Karpas-422 (cell line): ENCODE data around the gene ITPKC. TPM values are rescaled to one million over a fixed set of nuclear protein-coding genes. Genes with fewer than 3 reads are reported as not detected.

Experiments
- DNase-seq: peaks from one replicate; pipeline ENCODE4 v3.0.0-alpha.2; 2015
- H2AFZ ChIP-seq: fragments of 200-600 bp; sonication (generic); 2 replicates; pipeline ENCODE4 v1.6.1; 2014; ENCODE audit warnings: antibody characterized with exemption, low read length, mixed read lengths
- H3K27ac ChIP-seq: fragments of 200-600 bp; sonication (generic); 2 replicates; pipeline ENCODE4 v1.5.1; 2014; ENCODE audit warnings: mild to moderate bottlenecking, low read length, moderate library complexity
- H3K27me3 ChIP-seq: fragments of 200-600 bp; sonication (generic); 2 replicates; pipeline ENCODE4 v1.6.1; 2014; ENCODE audit warnings: low read length, mixed read lengths
- H3K36me3 ChIP-seq: fragments of 200-600 bp; sonication (generic); 2 replicates; pipeline ENCODE4 v1.6.1; 2014; ENCODE audit warnings: low read length, mixed read lengths; ENCODE audit not compliant: insufficient read depth
- H3K4me1 ChIP-seq: fragments of 200-600 bp; sonication (generic); 2 replicates; pipeline ENCODE4 v1.6.1; 2014; ENCODE audit warnings: mild to moderate bottlenecking, low read length, mixed read lengths
- H3K4me2 ChIP-seq: fragments of 200-600 bp; sonication (generic); 2 replicates; pipeline ENCODE4 v1.6.1; 2014; ENCODE audit warnings: low read length, low read depth, mild to moderate bottlenecking; ENCODE audit not compliant: poor library complexity, severe bottlenecking
- H3K4me3 ChIP-seq: fragments of 200-600 bp; sonication (generic); 2 replicates; pipeline ENCODE4 v1.5.1; 2014; ENCODE audit warnings: mild to moderate bottlenecking, antibody characterized with exemption, low read length, mixed read lengths
- H3K79me2 ChIP-seq: fragments of 200-600 bp; sonication (generic); 2 replicates; pipeline ENCODE4 v1.6.1; 2014; ENCODE audit warnings: mild to moderate bottlenecking, low read length, mixed read lengths
- H3K9ac ChIP-seq: fragments of 200-600 bp; sonication (generic); 2 replicates; pipeline ENCODE4 v1.6.0; 2014; ENCODE audit warnings: low read length
- H3K9me2 ChIP-seq: fragments of 200-600 bp; sonication (generic), shearing (Covaris generic); replicated peaks from 2 replicates; pipeline ENCODE4 v1.6.0; 2014; ENCODE audit warnings: mild to moderate bottlenecking, low read length, moderate library complexity; ENCODE audit not compliant: insufficient read depth
- H3K9me3 ChIP-seq: fragments of 300-700, 200-600 bp; sonication (generic); 2 replicates; pipeline ENCODE4 v1.6.1; 2014; ENCODE audit warnings: low read length, mixed read lengths
- H4K20me1 ChIP-seq: fragments of 200-600 bp; sonication (generic); 2 replicates; pipeline ENCODE4 v1.6.1; 2014; ENCODE audit warnings: mild to moderate bottlenecking, antibody characterized with exemption, low read length, low read depth; ENCODE audit not compliant: insufficient read depth
- total RNA-seq: library from RNA; depleted of rRNA; stranded (reverse); fragments of >200 nt; shearing (Covaris generic); gene quantifications from 2 replicates; pipeline ENCODE4 v1.2.3, GENCODE V29; 2014; ENCODE audit warnings: low replicate concordance; rRNA removed

ITPKC gene
- total RNA-seq: 5.9 and 9.2 TPM in 2 replicates

DNA sequence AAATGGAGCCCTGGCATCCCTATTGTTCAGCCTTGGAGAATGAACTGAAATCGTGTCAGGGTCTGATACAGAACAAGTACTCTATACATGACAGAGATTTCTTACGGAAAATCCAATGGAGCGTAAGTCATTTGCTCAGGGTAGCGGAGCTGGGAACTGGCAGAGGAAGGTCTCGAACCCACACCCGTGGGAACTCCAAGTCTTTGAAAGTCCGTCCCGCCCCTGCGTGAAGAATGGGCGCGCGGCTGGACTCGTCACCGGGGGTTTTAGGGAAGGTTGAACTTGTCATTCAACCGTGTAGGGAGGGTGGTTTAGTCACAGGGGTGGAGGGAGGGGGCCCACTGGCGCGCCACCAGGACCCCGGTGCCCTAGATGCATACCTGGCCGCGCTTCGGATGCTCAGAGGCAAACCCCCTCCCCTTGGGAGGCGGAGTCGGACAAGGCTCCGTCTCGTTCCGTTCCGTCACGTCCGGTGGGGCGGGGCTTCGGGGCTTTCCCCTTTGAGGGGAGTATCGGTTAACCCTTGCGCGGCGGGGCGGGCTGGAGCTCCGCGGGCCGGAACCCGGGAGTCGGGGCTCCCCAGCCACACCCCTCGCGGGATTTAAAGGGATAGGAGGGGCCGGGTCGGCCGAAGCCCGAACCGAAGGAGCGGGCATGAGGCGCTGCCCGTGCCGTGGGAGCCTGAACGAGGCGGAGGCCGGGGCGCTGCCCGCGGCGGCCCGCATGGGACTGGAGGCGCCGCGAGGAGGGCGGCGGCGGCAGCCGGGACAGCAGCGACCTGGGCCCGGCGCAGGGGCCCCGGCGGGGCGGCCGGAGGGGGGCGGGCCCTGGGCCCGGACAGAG is at the start of gene ITPKC, which contains the start of gene COQ8B:
Gene ITPKC (plus strand): TSS at position 631 of the 843 bp plus-strand sequence. CDS start 24 bp downstream, at position 655.
Gene COQ8B (minus strand): TSS at position 405 of the 843 bp plus-strand sequence. CDS start 2,254 bp downstream, outside the sequence.
- H3K4me2 ChIP-seq: peak within 1 kb of the TSS; percentile 81
- H3K27me3 ChIP-seq: no peaks in the 10 kb centered on the region
- H3K36me3 ChIP-seq: no peaks in the 10 kb centered on the region
- H3K4me1 ChIP-seq: peaks cover 45% of the 10 kb centered on the region
- peaks cover 62% of the 10 kb centered on the region for H3K79me2 ChIP-seq
- peak; percentile 100 for DNase-seq
- peak within 1 kb of the TSS; percentile 82 for H3K9ac ChIP-seq
- no peaks in the 10 kb centered on the region for H3K9me2 ChIP-seq
- no peaks in the 10 kb centered on the region for H3K9me3 ChIP-seq
- H2AFZ ChIP-seq: no peak within 1 kb of the TSS; the same call in 1 of the 2 replicates
- peak within 1 kb of the TSS; percentile 53 for H3K27ac ChIP-seq
- no peaks in the 10 kb centered on the region for H4K20me1 ChIP-seq
- H3K4me3 ChIP-seq: peak within 1 kb of the TSS; percentile 69

DNA sequence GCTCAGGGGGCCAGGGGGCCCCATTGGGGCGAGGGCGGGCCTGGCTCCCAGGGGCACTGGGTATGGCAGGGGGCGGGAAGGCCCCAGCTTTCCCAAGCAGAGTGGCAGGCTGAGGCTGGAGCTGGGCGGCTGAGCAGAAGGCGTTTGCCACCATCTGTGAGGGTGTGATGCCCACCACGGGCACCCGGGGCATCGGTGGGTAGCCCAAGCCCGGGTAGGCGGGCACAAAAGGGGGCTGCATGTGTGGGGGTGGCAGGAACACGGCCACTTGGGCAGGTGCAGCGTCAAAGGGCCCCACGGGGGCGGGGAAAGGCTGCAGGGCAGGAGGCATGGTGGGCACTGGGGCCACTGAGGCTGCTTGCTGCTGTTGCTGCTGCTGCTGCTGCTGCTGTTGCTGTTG is 49.3 kb upstream of the ITPKC start:
- Histone ChIP-seq H3K4me1 (peaks cover 13% of the 10 kb centered on the region), H3K27ac (no peak overlapping the region), H3K27me3 (no peaks in the 10 kb centered on the region), H2AFZ (no peak overlapping the region), H3K4me3 (no peak overlapping the region), H3K9ac (no peak overlapping the region), H3K79me2 (no peaks in the 10 kb centered on the region), H3K4me2 (no peak overlapping the region), H3K9me3 (no peaks in the 10 kb centered on the region), H3K9me2 (no peaks in the 10 kb centered on the region), H4K20me1 (no peaks in the 10 kb centered on the region), H3K36me3 (peaks cover 40% of the 10 kb centered on the region)
- no peak for DNase-seq

DNA sequence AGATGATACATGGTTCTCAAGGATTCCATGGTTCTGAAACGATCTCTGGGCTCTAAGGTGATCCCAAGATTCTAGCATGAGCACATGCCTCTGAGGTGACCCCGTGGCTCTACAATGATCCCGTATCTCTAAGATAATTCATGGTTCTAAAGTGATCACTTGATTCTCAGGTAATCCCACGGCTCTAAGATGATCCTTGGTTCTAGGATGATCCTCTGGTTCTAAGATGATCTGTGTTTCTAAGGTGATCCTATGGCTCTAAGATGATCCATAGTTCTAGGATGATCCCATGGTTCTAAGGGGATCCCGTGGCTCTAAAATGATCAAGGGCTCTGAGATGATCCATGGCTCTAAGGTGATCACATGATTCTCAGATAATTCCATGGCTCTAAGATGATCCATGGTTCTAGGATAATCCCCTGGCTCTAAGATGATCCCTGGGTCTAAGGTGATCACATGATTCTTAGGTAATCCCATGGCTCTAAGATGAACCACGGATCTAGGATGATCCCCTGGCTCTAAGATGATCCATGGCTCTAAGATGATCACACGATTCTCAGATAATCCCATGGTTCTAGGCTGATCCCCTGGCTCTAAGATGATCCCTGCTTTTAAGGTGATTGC is 47.8 kb upstream of the ITPKC start:
- H3K79me2 ChIP-seq: no peaks in the 10 kb centered on the region
- H3K4me2 ChIP-seq: no peak overlapping the region
- H3K36me3 ChIP-seq: peaks cover 54% of the 10 kb centered on the region
- H4K20me1 ChIP-seq: 0 out of 2 replicates have a peak, but pooled peaks cover 3% of the 10 kb centered on the region
- H3K27ac ChIP-seq: no peak overlapping the region
- H2AFZ ChIP-seq: no peak overlapping the region
- H3K9me2 ChIP-seq: no peaks in the 10 kb centered on the region
- no peaks in the 10 kb centered on the region for H3K9me3 ChIP-seq
- no peak for DNase-seq
- no peak overlapping the region for H3K4me3 ChIP-seq
- no peak overlapping the region for H3K9ac ChIP-seq
- H3K27me3 ChIP-seq: no peaks in the 10 kb centered on the region
- no peaks in the 10 kb centered on the region for H3K4me1 ChIP-seq

DNA sequence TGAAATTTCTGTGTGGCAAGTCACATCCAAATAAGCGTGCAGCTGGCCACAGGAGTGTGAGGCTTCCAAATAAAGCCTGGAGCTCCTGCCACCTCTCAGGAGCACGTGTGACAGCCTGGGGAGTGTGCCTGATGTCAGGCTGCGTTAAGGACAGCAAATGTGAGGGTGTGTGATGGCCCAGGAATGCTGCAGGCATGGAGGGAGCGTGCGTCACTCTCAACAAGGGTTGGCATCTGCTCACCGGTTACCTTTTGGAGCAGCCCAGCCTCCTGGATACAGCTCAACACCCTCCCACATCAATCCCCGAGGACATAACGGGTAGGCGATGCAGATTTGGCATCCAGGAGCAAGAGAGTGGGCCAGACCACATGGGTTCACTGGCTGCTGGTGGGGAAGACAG is 45.5 kb upstream of the ITPKC start:
- H3K36me3 ChIP-seq: peaks cover 64% of the 10 kb centered on the region
- no peak overlapping the region for H2AFZ ChIP-seq
- DNase-seq: no peak
- H3K79me2 ChIP-seq: no peaks in the 10 kb centered on the region
- H3K4me3 ChIP-seq: no peak overlapping the region
- no peaks in the 10 kb centered on the region for H3K9me2 ChIP-seq
- 0 out of 2 replicates have a peak, but pooled peaks cover 4% of the 10 kb centered on the region for H4K20me1 ChIP-seq
- no peak overlapping the region for H3K27ac ChIP-seq
- no peak overlapping the region for H3K4me2 ChIP-seq
- H3K9me3 ChIP-seq: no peaks in the 10 kb centered on the region
- no peak overlapping the region for H3K9ac ChIP-seq
- H3K27me3 ChIP-seq: no peaks in the 10 kb centered on the region
- H3K4me1 ChIP-seq: no peaks in the 10 kb centered on the region

DNA sequence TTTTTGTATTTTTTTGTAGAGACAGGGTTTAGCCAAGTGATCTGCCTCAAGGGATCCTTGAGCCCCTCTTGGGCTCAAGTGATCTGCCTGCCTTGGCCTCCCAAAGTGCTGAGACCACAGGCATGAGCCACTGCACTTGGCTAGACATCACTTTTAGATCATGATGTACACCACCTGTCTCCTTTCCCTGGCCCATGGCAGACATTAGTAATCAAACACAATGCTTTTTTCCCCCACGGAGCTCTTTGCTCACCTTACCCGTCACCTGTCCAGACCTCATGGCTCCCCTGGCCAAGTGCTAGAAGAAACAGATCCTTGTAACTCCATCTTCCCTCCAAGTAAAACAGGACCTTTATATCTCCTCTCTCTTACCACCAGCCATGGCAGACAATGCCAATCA is 44.9 kb upstream of the ITPKC start:
- Histone ChIP-seq H3K79me2 (no peaks in the 10 kb centered on the region), H3K4me1 (no peaks in the 10 kb centered on the region), H3K4me2 (no peak overlapping the region), H4K20me1 (0 out of 2 replicates have a peak, but pooled peaks cover 4% of the 10 kb centered on the region), H3K27me3 (no peaks in the 10 kb centered on the region), H3K27ac (no peak overlapping the region), H2AFZ (no peak overlapping the region), H3K9ac (no peak overlapping the region), H3K9me3 (no peaks in the 10 kb centered on the region), H3K9me2 (no peaks in the 10 kb centered on the region), H3K4me3 (no peak overlapping the region), H3K36me3 (peaks cover 67% of the 10 kb centered on the region)
- no peak for DNase-seq

DNA sequence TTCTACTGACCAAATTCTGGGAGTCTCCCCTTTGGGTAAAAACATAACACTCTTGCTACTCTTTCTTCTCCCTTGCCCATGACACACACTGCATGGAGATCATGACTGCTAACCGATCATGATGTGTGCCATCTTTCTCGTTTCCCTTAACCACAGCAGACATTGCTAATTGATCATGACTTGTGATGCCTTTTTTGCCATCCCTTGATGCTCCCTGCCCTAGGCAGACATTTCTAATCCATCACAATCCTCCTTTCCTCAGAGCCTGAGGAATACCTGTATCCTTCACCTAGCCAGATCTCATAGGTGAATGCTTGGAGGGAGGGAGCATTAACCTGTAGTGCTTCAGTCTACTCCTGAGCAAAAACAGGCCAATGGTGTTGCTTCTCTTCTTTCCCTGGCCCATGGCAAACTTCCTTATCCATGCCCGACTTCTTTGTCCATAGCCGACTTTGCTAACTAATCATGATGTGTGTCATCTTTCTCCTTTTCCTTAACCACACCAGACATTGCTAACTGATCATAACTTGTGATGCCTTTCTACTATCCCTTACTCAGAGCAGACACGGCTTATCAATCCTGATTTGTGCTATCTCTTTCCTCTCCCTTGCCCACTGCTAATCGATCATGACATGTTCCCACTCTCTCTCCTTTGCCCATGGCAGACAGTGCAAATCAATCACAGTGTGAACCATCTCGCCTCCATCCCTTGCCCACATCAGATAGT is 44.2 kb upstream of the ITPKC start:
- H3K27me3 ChIP-seq: no peaks in the 10 kb centered on the region
- H3K36me3 ChIP-seq: peaks cover 73% of the 10 kb centered on the region
- no peaks in the 10 kb centered on the region for H3K79me2 ChIP-seq
- H3K27ac ChIP-seq: no peak overlapping the region
- no peaks in the 10 kb centered on the region for H3K9me2 ChIP-seq
- H3K4me3 ChIP-seq: no peak overlapping the region
- no peak for DNase-seq
- H3K4me2 ChIP-seq: no peak overlapping the region
- H4K20me1 ChIP-seq: 0 out of 2 replicates have a peak, but pooled peaks cover 4% of the 10 kb centered on the region
- no peak overlapping the region for H3K9ac ChIP-seq
- H3K4me1 ChIP-seq: no peaks in the 10 kb centered on the region
- no peak overlapping the region for H2AFZ ChIP-seq
- no peaks in the 10 kb centered on the region for H3K9me3 ChIP-seq

DNA sequence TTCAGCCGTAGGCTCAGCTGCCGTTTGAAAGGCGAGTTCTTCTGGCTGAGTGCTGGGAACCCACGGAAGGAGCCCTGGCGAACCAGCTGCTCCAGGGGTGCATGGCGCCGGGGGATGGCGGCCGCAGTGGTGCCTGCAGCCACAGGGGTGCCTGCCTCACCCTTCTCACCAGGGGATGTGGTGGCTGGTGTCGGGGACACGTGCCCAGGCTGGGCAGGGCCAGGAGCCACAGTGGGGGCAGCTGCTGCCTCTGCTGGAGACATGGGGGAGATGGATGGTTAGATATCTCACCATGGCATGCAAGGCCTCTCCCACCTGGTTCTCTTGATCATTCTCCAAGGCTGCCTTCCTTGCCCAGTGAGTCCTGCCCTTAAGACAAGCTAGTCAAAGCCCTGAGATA is 43.5 kb upstream of the ITPKC start:
- Histone ChIP-seq H3K27ac (no peak overlapping the region), H3K27me3 (no peaks in the 10 kb centered on the region), H3K4me2 (no peak overlapping the region), H3K9me2 (no peaks in the 10 kb centered on the region), H3K9me3 (no peaks in the 10 kb centered on the region), H3K79me2 (no peaks in the 10 kb centered on the region), H2AFZ (no peak overlapping the region), H3K36me3 (peaks cover 75% of the 10 kb centered on the region), H3K4me1 (peaks cover 2% of the 10 kb centered on the region), H3K9ac (no peak overlapping the region), H4K20me1 (0 out of 2 replicates have a peak, but pooled peaks cover 4% of the 10 kb centered on the region), H3K4me3 (no peak overlapping the region)
- no peak for DNase-seq
